ENCODE measurements around the gene SYCE1L. TPM values are rescaled to one million over a fixed set of nuclear protein-coding genes. Genes with fewer than 3 reads are reported as not detected.
A peak's percentile ranks its signal among the peaks of the same experiment; 100 is the strongest.

Gene SYCE1L
- polyA plus RNA-seq, 2 of the 4 experiments (the other 2 are of a cell fraction) = 1.4 to 6.6 TPM

DNA sequence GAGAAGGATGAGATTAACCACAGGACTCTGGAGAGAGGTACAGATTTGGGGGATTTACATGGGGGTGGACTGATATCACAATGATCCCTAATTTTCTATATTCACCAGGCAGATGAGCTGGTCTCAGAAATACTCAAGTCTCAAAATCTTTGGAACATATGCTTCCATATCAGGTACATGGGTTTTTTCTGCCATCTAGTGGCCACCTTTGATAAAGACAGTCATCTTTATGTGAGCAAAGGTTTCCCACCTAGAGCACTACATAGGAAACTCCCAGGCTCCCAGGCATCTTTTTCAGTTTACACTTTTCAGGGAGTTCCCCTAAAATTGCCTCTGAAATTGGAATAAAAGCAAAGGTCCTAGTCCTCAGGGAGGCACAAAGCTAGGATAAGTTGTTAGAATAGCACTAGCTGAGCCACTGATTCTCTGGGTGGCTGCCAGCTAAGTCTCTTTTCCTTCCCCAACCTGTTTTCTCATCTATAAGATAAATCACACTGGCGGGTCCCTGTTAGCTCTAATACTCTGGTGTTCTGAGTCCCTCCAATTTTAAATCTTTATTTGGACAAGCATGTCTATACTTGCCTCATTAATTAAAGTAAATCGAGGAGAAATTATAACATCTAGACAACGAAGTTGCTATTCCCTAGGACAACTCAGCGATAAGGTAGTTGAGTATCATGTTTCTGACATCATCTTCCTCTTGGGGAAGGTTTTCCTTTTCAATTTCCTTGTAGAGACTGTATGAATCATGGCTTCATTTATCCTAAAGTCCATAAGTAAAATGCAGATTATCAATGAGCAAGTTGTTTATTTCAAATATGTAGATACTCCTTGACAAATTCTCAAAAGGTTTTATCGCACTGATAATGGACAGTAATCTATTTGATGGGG is 27.2 kb upstream of the SYCE1L start (continued):
- TF ChIP-seq, protein P1, sequence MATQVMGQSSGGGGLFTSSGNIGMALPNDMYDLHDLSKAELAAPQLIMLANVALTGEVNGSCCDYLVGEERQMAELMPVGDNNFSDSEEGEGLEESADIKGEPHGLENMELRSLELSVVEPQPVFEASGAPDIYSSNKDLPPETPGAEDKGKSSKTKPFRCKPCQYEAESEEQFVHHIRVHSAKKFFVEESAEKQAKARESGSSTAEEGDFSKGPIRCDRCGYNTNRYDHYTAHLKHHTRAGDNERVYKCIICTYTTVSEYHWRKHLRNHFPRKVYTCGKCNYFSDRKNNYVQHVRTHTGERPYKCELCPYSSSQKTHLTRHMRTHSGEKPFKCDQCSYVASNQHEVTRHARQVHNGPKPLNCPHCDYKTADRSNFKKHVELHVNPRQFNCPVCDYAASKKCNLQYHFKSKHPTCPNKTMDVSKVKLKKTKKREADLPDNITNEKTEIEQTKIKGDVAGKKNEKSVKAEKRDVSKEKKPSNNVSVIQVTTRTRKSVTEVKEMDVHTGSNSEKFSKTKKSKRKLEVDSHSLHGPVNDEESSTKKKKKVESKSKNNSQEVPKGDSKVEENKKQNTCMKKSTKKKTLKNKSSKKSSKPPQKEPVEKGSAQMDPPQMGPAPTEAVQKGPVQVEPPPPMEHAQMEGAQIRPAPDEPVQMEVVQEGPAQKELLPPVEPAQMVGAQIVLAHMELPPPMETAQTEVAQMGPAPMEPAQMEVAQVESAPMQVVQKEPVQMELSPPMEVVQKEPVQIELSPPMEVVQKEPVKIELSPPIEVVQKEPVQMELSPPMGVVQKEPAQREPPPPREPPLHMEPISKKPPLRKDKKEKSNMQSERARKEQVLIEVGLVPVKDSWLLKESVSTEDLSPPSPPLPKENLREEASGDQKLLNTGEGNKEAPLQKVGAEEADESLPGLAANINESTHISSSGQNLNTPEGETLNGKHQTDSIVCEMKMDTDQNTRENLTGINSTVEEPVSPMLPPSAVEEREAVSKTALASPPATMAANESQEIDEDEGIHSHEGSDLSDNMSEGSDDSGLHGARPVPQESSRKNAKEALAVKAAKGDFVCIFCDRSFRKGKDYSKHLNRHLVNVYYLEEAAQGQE (IDR thresholded peaks at IDR 0.05) = no peak

DNA sequence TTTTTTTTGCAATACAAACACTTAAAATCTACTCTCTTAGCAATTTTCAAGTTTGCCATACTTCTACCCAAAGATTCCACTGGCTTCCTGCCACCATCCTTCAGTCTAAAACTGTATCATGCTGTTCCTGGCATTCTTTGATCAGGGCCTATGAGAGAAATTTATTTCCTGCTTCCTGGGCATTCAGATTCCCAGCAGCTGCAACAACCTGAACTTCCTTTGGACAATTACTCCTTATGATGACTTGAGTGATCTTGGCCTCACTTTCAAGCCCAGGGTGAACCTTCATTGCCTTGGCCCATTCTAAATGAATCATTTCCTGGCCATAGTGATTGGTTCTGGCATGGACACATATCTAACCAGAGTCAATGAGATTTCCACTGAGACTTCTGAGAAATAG is 26.3 kb upstream of the SYCE1L start:
- POLR2A ChIA-PET = no interaction called here
- FAIRE-seq (no peak), ATAC-seq (no peak), DNase-seq (ENCODE audit: low read depth in 1 of 2, low spot score in 1 of 2) (no peak)
- Histone ChIP-seq H3K4me1 (no peaks in the 10 kb centered on the region), H3K9me3 (no peaks in the 10 kb centered on the region), H3K4me2 (no peak overlapping the region), H3K4me3 (no peak overlapping the region), H3K27ac (no peak overlapping the region)
- TF ChIP-seq TFCP2L1 (CRISPR knock-in tag; IDR thresholded peaks at IDR 0.05) (no peak), JUNB (IDR thresholded peaks at IDR 0.05) (no peak), ZFP36 (IDR thresholded peaks at IDR 0.05; ENCODE audit: borderline replicate concordance, partially characterized antibody) (no peak), POLR2AphosphoS2 (conservative IDR thresholded peaks at IDR 0.05; ENCODE audit: low read length) (no peak), ZC3H11A (IDR thresholded peaks at IDR 0.05) (no peak), ELK1 (IDR thresholded peaks at IDR 0.05; ENCODE audit: low read depth, low read length) (no peak), KDM5A (IDR thresholded peaks at IDR 0.05) (no peak), EHMT2 (IDR thresholded peaks at IDR 0.05; ENCODE audit: low read depth) (no peak), ZNF302 (CRISPR knock-in tag; IDR thresholded peaks at IDR 0.05) (no peak), CHD2 (IDR thresholded peaks at IDR 0.05; ENCODE audit: low read length, partially characterized antibody) (no peak), BHLHE40 (IDR thresholded peaks at IDR 0.05; ENCODE audit: low read depth, low read length) (no peak)
- TF ChIP-seq, protein P2, sequence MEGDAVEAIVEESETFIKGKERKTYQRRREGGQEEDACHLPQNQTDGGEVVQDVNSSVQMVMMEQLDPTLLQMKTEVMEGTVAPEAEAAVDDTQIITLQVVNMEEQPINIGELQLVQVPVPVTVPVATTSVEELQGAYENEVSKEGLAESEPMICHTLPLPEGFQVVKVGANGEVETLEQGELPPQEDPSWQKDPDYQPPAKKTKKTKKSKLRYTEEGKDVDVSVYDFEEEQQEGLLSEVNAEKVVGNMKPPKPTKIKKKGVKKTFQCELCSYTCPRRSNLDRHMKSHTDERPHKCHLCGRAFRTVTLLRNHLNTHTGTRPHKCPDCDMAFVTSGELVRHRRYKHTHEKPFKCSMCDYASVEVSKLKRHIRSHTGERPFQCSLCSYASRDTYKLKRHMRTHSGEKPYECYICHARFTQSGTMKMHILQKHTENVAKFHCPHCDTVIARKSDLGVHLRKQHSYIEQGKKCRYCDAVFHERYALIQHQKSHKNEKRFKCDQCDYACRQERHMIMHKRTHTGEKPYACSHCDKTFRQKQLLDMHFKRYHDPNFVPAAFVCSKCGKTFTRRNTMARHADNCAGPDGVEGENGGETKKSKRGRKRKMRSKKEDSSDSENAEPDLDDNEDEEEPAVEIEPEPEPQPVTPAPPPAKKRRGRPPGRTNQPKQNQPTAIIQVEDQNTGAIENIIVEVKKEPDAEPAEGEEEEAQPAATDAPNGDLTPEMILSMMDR (IDR thresholded peaks at IDR 0.05) = no peak
- CTCF ChIA-PET = interaction anchor here (1.8 to 8.5 kb wide), 3 partner anchors 103 to 893 kb away, joined by 5 to 55 read pairs (median 16); partner anchors contain the start of gene CNTNAP4

GRCh38 chr16:77183137-77183536 is 16.1 kb upstream of the SYCE1L start:
- FAIRE-seq (no peak), DNase-seq (ENCODE audit: low read depth in 1 of 2, low spot score in 1 of 2) (no peak), ATAC-seq (peak in 1 of 2 experiments; percentile 39; a peak in 1 of 6 replicates)
- Histone ChIP-seq H3K4me1 (peaks cover 7% of the 10 kb centered on the region; the same call in 2 of the 3 replicates), H3K27ac (no peak overlapping the region), H3K4me3 (no peak overlapping the region), H3K4me2 (peak overlapping the region; percentile 46; the same call in 2 of the 3 replicates), H3K9me3 (no peaks in the 10 kb centered on the region)
- TF ChIP-seq CEBPB (IDR thresholded peaks at IDR 0.05) (peak in 1 of 2 experiments; percentile 53; a peak in 1 of 4 replicates), RFX5 (IDR thresholded peaks at IDR 0.05) (no peak), TP53 (CRISPR knock-in tag; IDR thresholded peaks at IDR 0.05) (no peak), MYC (IDR thresholded peaks at IDR 0.05; ENCODE audit: borderline replicate concordance, low read length) (no peak), MAFK (IDR thresholded peaks at IDR 0.05; ENCODE audit: partially characterized antibody) (no peak), CBX8 (IDR thresholded peaks at IDR 0.05) (no peak), EP300 (IDR thresholded peaks at IDR 0.05) (no peak), POLR2AphosphoS2 (conservative IDR thresholded peaks at IDR 0.05; ENCODE audit: low read length) (no peak), KDM1A (IDR thresholded peaks at IDR 0.05; ENCODE audit: low read depth) (no peak), FOSL2 (IDR thresholded peaks at IDR 0.05) (no peak), FOSL2 (CRISPR knock-in tag; IDR thresholded peaks at IDR 0.05) (peak; percentile 66)
- TF ChIP-seq, protein P3, sequence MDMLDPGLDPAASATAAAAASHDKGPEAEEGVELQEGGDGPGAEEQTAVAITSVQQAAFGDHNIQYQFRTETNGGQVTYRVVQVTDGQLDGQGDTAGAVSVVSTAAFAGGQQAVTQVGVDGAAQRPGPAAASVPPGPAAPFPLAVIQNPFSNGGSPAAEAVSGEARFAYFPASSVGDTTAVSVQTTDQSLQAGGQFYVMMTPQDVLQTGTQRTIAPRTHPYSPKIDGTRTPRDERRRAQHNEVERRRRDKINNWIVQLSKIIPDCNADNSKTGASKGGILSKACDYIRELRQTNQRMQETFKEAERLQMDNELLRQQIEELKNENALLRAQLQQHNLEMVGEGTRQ (IDR thresholded peaks at IDR 0.05) = no peak
- POLR2A ChIA-PET = no interaction called here
- CTCF ChIA-PET = interaction anchor here (1.0 to 4.6 kb wide), 2 partner anchors 12 to 530 kb away, joined by 4 to 41 read pairs; no protein-coding TSS in a partner anchor
- WGBS (ENCODE audit: missing lambda C conversion rate) = 8% methylated on average over 1 of the region's 1 CpG

All from A549 (cell line).